NCI-H69 (cell line): ENCODE results near the gene NTF4.
A peak's percentile ranks its signal among the peaks of the same experiment; 100 is the strongest.

Source experiments
- DNase-seq: peaks from one replicate; lab custom pipeline; 2025; lab: John Stamatoyannopoulos, UW

Gene NTF4, protein sequence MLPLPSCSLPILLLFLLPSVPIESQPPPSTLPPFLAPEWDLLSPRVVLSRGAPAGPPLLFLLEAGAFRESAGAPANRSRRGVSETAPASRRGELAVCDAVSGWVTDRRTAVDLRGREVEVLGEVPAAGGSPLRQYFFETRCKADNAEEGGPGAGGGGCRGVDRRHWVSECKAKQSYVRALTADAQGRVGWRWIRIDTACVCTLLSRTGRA

DNA sequence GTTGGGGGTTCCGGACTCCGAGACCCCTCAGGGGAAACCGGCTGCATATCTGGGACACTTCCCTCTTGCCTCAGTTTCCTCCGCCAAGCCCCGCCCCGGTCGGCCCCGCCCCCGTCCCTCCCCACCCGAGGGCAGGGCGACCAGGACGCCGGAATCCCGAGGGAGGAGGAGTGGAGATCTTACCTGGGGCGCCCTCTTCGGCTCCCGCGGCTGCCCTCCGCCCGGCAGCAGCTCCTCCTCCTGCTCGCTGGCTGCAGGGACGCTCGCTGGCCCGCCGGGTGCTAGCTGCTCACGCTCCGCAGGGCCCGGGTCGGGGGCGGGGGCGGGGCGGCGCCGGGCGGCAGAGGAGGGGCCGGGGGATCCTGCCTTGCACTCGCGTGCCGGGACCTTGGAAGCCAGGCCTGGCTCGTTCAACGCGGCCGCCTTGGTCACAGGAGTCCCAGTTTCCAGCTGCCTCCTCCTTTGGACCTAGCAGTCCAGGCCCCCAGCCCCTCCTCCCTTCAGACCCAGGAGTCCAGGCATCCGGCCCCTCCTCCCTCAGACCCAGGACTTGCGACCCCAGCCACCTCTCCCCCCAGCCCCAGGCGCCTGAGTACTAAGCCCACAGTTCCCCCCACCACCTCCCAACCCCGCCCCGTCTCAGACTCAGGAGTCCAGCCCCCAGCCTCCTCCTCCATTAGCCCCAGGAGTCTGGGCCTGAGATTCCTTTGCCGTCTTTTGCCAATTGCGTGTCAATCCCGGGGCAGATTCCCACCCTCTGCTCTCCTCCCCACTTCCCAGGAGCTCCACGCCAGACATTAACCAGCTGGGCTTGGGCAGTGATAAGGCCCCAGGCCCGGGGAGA is at the start of gene NTF4:
Gene NTF4, minus strand, starts transcription at position 51 of the 844 bp plus-strand sequence. CDS start 2,821 bp downstream, outside the sequence.
- peak; percentile 52 for DNase-seq

DNA sequence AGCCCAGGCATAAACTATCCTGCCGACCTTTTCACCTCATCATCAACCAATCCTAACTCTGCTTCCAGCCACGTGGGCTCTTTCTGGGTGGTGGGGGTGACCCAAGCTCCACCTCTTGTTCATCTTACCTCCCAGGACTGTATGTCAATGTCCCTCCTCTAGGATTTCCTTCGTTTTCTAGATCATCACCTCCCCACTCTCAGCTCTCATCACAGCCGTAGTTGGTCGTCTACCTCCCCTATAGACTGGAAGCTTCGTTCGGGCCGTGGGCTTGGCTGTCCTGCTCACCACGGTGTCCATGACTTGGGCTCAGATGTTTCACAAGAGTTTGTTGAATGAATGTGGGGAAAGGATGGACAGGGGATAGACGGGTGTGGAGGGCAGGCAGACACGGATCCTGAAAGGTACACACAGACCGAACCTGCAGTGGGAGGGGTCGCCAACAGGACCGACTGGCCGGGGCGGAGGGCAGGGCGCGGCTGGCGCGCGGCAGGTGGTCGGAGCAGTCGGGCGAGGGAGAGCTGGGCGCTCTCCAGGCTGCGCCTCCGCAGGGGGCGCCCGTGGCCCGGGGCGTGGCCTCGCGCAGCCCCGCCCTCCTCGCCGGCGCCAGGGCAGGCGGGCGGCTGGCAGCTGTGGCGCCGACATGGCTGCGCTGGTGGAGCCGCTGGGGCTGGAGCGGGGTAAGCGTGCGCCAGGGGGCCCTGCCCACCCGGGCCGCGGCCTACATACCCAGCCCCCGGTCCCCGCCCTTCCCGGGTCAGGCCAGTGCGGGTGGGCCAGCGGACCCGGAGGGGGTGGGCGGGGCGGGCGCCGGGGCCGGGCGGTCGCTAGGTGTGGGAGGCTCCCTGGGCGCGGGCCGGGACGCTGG is 49.4 kb upstream of the NTF4 start, which contains the start of gene LIN7B:
Gene LIN7B, plus strand, starts transcription at position 609 of the 868 bp plus-strand sequence. Its CDS starts 35 bp downstream, at position 644.
- DNase-seq: peak; percentile 88

DNA sequence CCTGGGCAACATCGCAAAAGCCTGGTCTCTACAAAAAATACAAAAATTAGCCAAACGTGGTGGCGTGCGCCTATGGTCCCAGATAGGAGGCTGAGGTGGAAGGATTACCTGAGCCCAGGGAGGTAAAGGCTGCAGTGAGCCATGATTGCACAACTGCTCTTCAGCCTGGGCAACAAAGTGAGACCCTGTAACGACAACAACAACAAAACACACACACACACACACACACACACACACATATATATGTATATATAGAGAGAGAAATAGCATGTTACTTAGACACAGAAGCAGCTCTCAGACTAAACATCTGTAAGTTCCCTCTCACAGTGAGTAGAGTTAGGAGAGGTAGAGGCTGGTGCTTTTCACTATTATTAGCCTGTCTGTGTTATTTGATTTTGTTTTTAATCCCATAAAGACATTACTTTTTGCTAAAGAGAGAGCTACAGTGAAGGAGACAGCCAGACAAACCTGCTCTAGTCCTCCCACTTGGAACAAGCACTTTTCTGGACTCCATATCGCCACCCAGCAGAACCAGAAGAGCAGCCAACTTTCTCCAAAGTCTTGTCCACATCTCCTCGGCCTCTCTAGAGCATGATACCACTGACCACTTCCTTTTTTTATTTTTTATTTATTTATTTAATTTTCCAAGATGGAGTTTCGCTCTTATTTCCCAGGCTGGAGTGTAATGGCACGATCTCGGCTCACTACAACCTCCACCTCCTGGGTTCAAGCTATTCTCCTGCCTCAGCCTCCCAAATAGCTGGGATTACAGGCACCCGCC is 46.8 kb upstream of the NTF4 start:
- no peak for DNase-seq

DNA sequence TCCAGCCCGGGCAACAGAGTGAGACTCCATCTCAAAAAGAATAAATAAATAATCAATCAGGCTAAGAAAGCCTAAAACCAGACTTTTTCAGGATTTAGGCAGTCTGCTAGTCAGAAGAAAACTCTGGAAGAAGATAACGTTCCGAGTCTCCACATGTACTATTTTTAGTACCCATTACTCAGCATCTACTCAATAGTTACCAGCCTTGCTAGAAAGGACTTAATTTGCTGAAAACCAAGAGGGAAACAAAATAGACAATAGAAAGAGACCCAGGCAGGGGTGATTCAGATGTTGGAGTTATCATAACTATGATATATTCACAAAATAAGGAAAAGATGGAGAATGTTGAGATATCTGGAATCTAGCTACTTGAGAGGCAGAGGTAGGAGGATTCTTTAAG is 45.9 kb upstream of the NTF4 start:
- DNase-seq: no peak

DNA sequence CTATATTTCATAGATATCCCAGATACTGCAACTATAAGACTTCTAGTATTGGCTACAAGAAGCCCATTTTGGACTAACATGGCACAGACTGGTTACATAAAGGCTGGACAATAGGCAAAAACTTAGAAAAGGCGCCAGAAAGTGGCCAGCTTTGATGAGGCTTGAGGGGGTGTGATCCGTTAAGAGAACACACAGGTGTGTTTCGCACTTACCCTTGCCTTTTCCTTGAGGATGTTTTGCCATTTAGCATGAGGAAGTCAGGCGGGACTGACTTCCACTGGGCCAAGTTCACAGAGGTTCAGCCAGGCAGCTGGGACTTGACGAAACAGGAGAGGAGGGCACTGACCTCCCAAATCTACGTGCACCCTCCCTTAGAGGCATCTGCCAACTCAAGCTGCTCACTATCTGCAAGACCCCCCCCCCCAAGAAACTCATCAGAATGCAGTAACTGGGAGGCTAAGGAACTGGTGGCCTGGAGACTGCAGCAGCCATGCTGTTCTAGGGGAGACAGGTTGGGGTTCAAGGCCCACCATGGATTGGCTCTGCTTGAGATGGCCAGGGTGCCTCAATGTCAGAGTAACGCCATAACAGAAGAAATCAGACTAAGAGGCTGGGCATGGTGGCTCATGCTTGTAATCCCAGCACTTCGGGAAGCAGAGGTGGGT is 45.1 kb upstream of the NTF4 start:
- no peak for DNase-seq

DNA sequence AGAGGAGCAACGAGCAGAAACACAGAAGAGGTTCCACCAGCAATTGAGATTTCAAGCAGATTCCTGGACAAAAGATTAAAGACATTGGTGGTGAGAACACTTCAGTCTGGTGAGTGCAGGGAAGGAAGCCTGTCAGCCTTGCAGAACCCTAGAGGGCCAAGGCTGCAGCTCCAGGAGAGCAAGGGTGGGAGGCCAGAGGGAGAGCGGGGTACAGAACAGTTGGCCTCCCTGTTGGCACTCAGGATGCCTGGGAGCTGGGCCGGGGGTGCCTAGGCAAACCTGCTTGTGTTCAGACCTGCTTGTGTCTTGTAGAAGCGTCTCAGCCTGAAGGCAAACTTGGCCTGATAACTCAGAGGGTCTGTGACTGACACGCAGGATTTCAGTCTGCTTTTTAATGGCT is 44.4 kb upstream of the NTF4 start:
- DNase-seq: no peak

DNA sequence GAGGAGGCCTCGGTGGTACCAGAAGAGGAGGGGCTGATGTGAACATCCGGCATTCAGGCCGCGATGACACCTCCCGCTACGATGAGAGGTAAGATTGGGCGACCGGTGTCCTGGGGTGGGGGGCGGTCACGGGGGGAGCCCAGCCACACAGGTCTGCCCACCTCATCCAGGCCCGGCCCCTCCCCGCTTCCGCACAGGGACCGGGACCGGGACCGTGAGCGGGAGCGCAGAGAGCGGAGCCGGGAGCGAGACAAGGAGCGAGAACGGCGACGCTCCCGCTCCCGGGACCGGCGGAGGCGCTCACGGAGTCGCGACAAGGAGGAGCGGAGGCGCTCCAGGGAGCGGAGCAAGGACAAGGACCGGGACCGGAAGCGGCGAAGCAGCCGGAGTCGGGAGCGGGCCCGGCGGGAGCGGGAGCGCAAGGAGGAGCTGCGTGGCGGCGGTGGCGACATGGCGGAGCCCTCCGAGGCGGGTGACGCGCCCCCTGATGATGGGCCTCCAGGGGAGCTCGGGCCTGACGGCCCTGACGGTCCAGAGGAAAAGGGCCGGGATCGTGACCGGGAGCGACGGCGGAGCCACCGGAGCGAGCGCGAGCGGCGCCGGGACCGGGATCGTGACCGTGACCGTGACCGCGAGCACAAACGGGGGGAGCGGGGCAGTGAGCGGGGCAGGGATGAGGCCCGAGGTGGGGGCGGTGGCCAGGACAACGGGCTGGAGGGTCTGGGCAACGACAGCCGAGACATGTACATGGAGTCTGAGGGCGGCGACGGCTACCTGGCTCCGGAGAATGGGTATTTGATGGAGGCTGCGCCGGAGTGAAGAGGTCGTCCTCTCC is 43.2 kb upstream of the NTF4 start:
- no peak for DNase-seq

DNA sequence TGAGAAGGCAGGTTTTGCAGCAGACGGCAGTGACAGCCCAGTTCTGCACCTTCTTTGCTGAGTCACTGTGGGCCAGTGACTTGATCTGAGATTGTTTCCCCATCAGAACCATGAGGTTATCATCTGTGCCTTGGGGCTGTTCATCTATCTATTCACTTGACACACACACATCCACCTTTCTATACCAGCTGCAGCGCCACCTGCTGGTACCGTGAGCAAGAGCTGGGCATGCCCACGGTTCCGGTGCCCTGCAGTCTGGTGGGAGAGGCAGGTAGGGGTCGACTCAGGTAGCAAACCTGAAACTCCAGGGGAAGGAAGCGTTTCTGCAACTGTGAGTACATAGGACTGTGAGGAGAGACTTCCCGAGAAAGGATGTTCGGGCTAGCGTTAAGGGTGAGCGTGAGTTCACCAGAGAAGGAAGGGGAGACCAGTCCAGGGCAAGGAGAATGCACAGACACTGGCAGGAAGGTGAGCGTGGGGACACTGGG is 42.1 kb upstream of the NTF4 start:
- DNase-seq: peak; percentile 59

DNA sequence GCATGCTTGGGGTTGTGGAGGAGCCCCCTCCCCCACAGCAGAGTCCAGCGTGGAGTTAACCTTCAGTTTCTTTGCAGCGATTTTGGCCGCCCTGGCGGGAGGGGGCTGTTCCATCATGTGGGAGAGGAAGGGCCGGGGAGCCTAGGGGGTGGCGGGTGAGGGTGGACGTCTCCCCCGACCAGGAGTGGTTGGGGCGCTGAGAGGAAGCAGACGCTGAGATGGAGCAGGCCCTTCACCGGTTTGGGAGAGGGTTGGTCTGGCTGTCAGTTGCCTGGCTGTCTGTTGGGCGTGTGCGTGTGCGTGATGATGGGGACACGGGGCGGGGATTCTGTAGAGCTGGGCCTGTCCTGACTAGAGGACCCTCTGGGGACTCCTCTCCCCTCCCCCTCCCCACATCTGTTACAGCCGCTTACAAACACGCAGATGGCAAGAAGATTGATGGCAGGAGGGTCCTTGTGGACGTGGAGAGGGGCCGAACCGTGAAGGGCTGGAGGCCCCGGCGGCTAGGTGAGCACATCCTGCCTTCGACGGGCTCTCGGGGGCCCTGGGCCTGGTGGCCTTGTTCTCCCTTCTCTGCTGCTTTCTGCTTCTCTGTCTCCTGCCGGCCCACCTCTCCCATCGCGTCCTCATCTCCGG is 39.7 kb upstream of the NTF4 start:
- no peak for DNase-seq

DNA sequence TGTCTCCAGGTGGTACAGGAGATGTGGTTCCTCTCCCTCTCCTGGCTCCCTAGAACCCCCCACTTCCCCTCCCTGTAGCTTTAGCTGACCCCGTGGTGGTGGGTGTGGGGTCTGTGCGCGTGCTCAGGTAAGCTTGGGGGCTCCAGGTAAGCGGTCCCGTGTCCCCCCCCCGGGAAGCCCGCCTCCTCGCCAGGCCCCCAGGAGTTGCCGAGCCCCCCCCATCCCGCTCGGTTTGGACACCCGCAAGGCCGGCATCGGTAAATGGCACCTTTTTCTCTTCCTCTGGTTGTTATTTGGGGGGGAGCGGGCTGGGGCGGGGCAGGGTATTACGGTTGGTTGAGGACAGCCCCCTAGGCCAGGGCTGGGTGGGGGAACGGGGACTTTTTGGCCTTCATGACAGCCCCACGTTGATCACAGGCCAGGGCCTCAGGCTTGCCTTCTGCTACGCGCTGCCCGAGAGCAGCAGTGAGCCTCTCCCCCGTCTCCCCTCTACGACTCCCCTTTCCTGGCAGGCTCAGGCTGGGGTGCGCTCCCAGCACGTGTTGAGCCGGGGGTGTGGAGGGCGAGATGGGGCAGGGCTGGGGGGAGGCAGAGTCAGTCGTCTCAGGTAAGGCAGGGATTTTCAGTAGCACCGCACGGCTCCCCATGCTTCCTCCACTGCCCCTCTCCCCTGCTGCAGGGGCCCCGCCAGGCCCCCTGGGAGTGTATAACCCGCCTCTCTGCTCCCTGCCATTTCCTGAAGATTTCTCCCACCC is 38.9 kb upstream of the NTF4 start:
- DNase-seq: no peak

DNA sequence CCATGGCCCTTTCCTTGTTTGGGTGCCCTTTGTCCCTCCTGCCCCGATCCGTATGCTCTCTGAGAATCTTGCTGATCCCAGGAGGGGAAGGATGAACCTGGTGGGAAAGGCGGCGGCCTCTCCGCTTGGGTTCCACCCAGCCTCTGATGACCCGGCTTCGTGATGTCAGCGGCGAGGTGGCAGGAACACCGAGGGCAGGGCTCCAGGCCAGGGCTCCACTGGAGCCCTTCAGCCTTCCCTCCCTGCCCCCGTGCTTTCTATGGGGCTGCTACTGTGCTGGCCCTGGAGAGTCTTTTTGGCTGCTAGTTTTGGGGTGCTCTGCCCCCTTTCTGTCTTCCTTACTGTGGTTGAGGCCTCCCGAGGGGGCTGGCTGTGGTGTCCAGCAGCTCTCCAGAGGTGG is 37.7 kb upstream of the NTF4 start:
- no peak for DNase-seq

DNA sequence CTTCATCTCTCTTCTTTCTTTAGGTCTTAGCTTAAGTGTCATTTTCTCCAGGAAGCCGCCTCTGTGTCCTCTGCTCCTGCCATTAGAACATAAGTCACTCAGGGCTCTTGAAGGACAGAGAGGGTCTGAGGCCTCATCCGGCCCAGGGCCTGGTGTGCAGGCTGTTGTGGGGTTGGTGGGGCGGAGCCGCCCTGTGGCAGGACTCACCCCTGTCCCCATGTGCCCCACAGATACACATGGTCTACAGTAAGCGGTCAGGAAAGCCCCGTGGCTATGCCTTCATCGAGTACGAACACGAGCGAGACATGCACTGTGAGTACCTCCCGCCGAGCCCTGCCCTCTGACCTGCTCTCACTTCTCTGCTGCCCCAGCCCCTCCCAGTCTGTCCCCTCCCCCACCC is 36.5 kb upstream of the NTF4 start:
- no peak for DNase-seq

DNA sequence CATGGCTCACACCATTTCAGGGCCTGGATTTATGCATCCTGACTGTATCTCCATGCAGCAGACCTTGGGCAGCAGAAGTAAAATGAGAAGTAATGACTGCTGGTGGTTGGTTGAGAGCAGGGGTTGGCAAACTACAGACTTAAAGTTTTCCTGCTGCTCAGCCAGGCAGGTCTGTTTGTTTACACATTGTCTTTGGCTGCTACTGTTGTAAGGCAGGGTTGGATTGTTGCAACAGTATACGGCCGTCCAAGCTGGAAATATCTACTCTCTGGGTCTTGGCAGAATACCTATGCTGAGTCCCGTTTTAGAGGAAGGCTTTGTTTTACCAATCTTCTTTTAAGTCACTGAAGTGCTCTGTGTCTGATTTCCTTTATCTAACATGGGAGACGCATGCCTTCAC is 34.2 kb upstream of the NTF4 start:
- no peak for DNase-seq

DNA sequence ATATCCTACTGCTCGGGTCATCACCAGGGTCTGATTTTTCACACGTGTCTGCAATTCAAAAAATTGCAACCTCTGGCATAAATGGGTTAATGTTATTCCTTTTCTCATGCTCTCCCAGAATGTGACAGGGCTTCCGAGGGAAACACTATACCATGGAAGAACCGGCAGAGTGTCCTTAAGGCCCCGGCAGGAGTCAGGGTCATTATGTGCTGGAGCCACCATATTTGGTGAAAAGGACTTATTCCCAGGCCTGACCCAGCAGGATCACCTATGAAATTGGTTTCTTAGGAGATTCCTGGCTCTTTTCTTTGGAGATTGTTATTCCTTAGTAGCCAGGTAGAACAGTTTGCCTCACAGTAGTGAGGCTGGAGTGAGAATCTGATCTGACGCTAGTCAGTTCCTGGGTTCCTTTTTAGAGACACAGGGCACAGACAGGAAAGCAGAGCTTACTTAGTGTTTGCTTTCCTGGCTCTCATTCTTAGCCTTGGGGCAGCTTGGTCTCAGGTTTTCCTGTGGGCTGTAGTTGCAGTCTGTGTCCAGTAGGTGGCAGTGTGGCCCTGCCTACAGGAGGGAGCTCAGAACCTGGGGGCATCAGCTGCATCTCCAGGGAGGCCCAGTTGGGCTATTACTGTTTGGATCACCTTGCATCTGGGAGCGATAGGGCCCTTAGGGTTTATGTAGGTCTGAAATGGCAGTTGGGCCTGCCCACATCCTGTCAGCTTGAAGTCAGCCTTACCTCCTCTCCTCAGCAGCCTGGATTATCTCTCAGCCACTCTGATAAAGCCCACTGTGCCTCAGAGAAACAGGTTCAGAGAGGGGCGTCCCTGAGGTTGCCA is 33.1 kb upstream of the NTF4 start:
- peak; percentile 86 for DNase-seq

DNA sequence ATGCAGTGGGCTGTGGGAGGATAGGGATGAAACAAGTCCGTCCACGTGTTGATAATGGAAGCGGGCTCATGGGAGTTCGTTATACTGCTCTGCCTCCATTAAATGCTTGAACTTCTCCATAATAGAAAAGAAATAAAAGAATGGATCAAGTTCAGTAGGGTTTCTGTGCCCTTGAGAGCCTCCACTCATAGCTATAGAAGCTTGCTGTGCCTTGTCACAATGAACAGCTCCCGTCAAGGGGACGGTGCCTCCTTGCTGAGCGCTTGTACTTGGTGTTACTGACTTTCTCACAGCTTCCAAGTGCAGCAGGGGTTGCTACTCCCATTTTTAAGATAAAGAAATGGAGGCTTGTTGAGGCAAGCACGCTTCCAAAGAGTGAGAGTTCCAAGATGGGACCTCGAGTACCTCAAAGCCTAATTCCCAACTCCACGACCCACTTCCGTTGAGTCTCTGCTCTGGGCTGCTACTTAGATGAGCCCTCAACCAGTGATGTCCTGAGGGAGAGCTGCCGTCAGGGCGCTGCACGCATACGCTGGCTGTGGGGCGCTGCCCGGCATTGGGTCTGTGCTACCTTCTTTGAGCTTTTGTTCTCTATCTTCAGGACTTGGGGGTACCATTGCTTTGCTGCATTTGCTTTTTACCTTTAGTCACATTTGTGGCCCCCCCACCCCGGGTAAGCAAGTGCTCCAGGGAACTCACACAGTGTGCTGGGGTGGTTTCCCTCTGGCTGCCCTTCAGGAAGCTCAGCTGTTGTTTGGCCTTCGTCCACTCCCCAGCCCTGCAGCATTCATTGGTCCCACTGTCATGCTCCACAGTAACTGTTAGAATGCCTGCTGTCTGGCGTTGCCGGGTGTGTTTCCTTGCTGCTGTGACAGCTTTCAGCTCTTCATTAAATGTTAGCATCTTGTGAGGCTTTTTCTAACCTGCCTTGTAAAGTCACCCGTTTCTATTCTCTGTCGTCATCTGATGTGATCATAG is 30.2 kb upstream of the NTF4 start:
- DNase-seq: no peak

DNA sequence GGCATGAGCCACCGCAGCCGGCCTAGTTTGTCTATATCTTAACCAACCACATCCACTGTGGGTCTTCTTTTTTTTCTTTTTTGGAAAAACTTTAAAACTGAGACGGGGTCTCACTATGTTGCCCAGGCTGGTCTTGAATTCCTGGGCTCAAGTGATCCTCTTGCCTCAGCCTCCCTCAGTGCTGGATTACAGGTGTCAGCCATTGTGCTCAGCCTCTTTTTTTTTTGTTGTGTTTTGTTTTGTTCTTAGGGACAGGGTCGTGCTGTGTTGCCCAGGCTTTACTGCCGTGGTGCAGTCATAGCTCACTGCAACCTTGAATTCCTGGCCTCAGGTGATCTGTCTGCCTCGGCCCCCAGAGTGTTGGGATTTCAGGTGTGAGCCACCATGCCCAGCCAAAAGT is 28.1 kb upstream of the NTF4 start:
- no peak for DNase-seq
